Ecto neural progenitor cell (in vitro differentiated cells): ENCODE data around the gene CA14.
"Not testable (repeated sequence)": the region's sequence is repeated elsewhere in the genome, so short reads cannot be mapped to it uniquely, and the experiment has no call there.

Experiments
- DNase-seq: peaks from one replicate; pipeline ENCODE4 v3.0.0-alpha.2; 2018; ENCODE audit warnings: low spot score

Gene CA14

DNA sequence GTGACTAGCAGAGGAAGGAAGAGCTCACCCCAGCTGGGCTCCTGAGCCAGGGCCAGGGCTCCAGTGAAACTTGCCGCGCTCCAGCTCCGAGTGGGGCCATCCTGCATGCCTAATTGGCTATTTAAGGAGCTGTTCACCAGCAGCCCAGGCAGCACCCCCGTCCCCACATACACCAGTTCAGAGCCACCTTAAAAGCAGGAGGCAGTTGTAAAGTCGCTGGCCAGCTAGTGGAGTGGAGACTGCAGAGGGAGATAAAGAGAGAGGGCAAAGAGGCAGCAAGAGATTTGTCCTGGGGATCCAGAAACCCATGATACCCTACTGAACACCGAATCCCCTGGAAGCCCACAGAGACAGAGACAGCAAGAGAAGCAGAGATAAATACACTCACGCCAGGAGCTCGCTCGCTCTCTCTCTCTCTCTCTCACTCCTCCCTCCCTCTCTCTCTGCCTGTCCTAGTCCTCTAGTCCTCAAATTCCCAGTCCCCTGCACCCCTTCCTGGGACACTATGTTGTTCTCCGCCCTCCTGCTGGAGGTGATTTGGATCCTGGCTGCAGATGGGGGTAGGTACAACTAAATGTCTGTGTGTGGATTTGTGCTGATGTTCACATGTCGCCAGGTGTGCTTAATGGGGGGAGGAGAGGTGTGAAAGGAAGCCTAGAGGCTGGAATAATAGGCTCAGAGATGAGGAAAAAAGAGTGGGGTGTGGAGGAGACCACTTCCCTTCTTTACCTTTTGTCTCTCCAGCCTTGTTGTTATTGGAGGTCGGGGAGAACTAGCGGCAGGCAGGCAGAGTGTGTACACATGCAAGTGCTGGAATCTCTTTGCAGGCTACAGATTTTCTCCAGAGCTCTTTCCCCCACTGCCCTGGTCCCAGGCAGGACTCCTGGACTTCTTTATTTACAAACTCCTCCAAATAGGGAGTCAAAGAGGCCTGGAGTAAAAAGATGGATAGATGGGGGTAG is at the start of gene CA14:
Gene CA14 (plus strand): TSS at position 151 of the 962 bp plus-strand sequence. CDS start 355 bp downstream, at position 506.
- peak; percentile 74 for DNase-seq

GRCh38 chr1:150208460-150208859 is 49.1 kb upstream of the CA14 start:
- DNase-seq = not testable (repeated sequence)

DNA sequence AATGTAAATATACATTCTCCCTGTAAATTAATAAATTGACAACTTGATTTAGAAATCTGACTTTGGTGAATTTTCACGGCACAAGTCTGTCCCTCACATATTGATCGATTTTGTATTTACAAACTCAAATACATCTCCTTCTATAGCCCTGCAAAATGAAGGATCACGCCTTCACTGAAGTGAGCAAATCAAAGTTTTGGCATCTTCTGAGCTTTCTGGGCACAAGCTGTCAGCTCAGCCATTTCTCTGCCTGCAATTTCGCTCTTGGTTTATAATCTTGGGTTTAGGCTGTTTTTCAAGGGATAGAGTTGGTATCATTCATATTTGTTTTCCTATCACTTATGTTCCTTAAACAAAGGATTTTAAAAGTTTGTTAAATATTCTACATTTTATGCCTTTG is 47.5 kb upstream of the CA14 start:
- DNase-seq = no peak

DNA sequence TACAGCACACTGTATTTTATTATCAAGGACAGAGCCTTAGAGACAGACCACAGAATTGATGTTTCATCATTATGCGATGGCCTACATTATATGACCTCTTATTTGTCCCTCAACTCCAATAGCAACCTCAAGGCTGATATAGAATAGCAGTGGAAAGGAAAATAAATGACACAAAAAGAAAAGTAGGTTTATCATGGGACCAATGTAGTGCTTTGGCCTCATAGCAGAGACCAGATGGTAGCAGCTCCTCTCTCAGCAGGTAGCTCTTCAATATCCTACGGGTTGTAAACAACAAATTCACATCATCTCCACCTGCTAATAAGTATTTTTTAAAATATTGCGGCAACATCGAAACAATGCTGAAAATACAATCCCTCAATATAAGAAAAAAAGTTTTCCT is 46.9 kb upstream of the CA14 start:
- no peak for DNase-seq

DNA sequence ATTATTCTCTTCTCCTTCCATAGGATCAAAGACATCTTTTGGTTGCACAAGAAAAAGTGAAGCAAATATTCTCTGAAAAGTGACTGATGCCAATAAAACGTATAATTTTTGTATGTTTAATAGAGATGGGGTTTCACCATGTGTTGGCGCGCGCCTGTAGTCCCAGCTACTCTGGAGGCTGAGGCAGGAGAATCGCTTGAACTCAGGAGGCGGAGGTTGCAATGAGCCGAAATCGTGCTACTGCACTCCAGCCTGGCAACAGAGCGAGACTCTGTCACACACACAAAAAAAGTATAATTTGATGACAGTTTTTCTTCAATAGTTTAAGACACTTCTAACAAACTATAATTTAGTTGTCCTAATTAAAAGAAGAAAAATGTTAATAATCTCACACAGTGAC is 45.5 kb upstream of the CA14 start:
- no peak for DNase-seq

DNA sequence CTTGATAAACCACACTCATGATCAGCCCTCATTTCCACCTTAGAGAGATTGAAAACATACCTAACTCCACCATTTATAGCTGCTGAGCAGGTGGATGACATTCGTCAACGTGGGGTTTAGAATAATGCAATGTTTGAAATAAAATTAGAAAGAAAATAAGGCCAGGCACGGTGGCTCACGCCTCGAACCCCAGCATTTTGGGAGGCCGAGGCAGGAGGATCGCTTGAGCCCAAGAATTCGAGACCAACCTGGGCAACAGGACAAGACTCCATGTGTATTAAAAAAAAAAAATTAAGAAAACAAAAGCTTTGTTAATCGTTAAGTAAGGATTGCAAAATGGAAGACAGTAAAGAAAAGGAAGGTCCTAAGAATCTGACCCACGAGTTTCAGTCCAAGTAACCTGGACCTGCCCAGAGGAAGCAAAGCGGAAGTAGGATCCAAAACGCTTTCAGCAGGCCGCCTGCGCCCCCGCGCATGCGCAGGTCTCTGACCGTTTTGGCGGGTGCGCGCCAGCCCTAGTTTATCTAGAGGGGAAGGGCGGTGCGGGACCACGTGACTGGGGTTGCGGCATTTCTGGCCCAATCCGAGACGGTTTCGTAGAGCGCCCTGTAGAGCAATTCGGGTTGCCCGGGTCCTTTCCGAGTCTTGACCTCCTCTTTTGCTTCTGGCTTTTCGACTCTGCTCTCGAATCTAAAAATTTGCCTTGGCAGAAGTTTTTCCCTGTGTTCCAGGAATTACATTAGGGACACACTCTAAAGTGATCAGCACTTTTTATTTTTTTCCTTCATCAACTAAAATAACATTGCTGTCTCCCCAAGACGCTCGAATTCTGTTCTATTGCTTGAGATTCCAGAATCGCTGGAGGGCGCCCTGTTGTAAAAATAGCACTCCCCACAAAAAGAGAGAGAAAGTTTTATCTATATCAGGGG is 44.1 kb upstream of the CA14 start:
- peak; percentile 97 for DNase-seq

DNA sequence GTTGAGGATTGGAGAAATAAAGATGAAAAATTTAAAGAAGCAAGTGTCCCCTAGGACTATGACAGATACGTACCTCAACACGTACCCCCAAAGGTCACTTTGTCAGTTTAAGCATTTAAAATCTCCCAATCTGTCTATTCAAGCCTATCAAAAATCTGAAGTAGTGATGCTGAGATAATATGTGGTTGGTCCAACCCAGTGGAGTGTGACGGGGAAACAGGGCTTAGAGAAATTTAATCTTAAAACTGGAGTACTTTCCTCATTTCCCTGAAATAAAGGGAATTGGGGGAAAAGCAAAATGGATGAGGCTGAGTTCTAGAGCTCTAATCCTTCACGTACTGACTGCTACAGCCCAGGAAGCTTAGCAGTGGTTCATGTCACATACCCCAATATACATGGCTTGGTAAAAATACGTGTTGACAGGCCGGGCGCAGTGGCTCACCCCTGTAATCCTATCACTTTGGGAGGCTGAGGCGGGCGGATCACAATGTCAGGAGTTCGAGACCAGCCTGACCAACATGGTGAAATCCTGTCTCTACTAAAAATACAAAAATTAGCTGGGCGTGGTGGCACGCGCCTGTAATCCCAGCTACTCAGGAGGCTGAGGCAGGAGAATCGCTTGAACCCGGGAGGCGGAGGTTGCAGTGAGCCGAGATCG is 43.3 kb upstream of the CA14 start:
- DNase-seq = not testable (repeated sequence)

- not testable (repeated sequence) for DNase-seq
These were observed 41.7 kb upstream of the CA14 start for GRCh38 chr1:150215855-150216254.

DNA sequence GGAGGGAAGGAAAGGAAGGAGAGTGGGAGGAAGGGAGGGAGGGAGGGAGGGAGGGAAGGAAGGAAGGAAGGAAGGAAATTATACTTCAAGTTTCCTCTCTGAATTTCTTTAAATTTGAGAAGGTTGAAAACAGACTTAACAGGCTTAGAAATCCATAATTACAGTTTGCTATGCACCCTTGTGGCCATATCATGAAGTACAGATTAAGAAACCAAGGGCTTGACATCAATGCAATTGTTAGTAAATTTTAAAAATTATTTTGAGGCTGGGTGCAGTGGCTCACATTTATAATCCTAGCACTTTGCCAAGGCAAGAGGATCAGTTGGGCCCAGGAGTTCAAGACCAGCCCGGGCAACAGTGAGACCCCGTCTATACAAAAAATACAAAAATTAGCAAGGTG is 36.0 kb upstream of the CA14 start:
- no peak for DNase-seq

DNA sequence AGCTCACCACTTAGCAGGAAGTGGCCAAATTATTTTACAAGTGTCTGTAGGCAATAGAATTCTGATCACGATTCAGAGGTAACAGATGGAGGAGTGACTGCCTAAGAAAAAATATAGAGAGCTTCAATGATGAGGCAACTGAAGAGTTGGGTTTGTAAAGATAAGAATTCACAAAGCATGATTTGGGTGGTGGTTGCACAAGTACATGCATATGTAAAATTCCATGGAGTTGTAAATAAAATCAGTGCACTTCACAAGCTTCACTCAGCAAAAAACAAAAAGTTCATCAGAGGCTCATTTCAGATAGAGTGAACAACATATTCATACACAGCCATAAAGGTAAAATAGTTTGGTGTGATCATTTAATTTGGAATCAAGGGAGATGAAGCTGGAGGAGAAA is 32.6 kb upstream of the CA14 start:
- DNase-seq = no peak

DNA sequence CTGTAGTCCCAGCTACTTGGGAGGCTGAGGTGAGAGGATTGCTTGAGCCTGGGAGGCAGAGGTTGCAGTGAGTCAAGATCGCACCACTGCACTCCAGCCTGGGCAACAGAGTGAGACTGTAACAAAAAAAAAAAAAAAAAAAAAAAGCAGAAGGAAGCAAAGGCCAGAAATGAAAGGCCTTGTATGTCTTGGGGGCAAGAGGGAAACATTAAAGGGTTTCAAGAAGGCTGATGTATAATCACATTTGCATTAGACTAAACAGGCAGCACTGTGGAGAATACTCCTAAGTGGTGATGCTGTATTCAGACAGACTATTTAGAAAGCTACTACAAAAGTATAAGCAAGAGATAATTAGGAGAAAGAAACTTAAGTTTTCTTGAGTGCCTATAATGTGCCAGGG is 32.0 kb upstream of the CA14 start:
- no peak for DNase-seq

- no peak for DNase-seq
These were observed 31.1 kb upstream of the CA14 start for GRCh38 chr1:150226486-150226885.

DNA sequence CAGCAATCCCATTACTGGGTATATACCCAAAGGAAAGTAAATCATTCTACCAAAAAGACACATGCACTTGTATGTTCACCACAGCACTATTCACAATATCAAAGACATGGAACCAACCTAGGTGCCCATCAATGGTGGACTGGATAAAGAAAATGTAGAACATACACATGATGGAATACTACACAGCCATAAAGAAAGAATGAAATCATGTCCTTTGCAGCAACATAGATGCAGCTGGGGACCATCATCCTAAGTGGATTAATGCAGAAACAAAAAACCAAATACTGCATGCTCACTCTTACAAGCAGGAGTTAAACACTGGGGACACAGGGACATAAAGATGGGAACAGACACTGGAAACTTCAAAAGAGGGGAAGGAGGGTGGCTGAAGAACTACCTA is 30.3 kb upstream of the CA14 start:
- no peak for DNase-seq

- not testable (repeated sequence) for DNase-seq
These were observed 29.3 kb upstream of the CA14 start for GRCh38 chr1:150228246-150228645.

- not testable (repeated sequence) for DNase-seq
These were observed 24.7 kb upstream of the CA14 start for GRCh38 chr1:150232921-150233320.

DNA sequence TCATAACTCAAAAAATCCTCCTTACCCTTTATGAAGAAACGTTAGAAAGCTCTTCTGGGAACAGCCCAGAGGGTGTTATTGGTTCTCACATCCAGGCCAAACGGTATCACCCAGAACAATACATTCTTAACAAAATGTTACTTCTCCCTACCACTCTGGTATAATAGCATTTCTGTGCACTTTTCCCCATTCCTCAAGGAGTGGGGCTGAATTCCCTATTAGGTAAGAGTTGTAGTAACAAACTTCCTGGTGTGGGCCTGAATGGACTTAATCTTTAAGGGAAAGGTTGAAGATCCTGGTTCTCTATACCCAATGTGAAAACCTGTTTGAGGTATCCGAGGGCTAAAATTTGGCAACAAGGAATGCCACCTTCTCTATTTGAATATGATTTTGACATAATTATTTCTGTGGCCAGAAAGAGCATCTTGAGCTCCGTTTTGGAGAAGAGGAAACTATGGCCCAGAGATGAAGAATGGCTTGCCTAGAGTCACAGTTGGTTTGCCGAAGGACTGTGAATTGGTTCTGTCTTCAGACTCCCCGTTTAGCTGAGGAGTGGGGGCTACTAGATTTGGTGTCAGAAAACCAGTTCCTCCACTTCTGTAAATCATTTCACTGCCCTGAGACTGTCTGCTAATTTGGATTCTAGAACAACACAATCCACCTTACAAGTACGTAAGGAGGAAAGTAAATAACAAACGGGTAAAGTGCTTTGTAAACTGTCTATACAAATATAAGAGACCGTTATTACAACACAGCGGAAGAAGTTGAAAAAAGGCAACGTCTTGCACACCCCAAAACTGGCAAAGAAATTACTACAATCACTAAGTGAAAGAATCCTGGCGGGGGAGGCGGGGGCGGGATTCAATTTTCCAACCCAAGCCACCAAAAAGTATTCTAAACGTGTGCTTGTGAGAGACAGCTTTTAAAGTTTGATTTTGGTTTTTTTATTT is 23.9 kb upstream of the CA14 start:
- DNase-seq = no peak

GRCh38 chr1:150234309-150234565 is 23.3 kb upstream of the CA14 start:
- no peak for DNase-seq

DNA sequence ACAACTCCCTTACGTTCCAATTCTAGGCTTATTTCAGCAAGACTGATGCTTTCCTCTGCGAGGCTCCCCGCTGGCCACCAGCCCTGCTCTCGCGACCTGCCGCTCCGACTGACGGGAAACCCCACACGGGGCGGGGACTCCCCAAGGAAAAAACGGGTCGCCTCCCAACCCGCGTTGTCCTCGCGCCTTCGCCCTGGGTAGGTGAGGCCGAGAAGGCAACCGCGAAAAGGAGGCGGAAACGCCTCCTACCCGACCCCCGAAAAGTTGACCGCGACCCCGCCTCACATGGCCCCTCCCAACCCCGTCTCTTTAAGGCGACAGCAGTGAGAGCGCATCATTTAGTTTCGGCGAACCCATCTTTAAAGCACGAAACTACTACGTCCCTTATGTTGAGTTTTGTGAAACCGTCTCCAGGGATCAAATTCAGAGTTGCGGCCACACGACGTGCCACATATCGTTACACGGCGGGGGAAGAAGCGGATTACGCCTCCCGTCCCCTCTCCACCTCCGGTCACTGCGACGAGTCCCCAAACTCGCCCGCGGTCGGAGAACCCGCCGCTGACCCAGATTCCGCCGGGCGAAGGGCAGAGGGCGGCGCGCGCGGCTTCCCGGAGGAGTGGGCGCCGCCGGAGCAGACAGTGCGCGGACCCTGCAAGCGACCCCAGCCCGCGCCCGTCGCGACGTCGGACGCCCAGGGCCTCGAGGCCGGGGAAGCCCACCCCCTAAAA is 22.8 kb upstream of the CA14 start:
- peak; percentile 80 for DNase-seq

DNA sequence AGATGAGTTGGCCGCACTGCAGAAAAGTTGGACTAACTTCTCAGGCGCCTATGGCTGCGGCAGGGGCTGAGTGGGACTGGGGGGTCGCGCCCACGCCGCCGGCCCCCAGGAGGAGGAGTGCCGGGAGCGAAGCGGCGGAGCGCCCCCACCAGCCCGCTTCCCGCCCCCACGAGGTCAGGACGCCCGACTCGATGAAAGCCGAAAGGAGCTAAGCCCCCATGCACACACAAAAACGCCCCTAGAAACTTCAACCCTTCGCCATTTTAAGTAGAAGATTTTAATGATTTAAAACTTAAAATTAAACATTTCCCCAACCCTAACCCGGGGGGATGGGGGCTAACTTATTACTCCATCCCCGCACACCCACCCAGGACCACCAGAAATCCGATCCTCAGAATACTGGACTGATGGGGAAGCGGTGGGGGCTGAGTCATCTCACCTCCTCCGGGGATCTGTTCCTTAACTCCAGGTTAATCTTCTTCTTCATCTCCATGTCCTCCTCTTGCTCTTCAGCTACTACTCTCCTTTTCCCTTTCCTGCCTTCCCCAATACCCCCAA is 22.2 kb upstream of the CA14 start:
- peak; percentile 65 for DNase-seq
